GM18868 (cell line): Measurements from ENCODE around the gene PAM.

Experiments
- ATAC-seq: cut with Tn5 transposase; IDR thresholded peaks from one replicate; pipeline ENCODE4 v1.9.1; 2021; ENCODE audit warnings: mild to moderate bottlenecking, moderate library complexity; ENCODE audit not compliant: unreplicated experiment

Gene PAM

GRCh38 chr5:102807878-102808502 is 52.9 kb downstream of the PAM start:
- ATAC-seq: no peak

GRCh38 chr5:102809033-102809432 is 53.9 kb downstream of the PAM start:
- ATAC-seq: no peak

- no peak for ATAC-seq
Measured at GRCh38 chr5:102811972-102812371, 56.9 kb downstream of the PAM start.

- no peak for ATAC-seq
Measured at GRCh38 chr5:102813740-102814139, 58.6 kb downstream of the PAM start.

GRCh38 chr5:102815084-102815483 is 60.0 kb downstream of the PAM start:
- no peak for ATAC-seq

- no peak for ATAC-seq
Measured at GRCh38 chr5:102815540-102816332, 60.6 kb downstream of the PAM start.

GRCh38 chr5:102818345-102818744 is 63.2 kb downstream of the PAM start:
- ATAC-seq: no peak

GRCh38 chr5:102818934-102819333 is 63.8 kb downstream of the PAM start:
- ATAC-seq: peak; percentile 71

- no peak for ATAC-seq
Measured at GRCh38 chr5:102819634-102820033, 64.5 kb downstream of the PAM start.

GRCh38 chr5:102823441-102823874 is 68.4 kb downstream of the PAM start:
- no peak for ATAC-seq

GRCh38 chr5:102826629-102827028 is 71.5 kb downstream of the PAM start:
- no peak for ATAC-seq

- no peak for ATAC-seq
Measured at GRCh38 chr5:102830241-102830640, 75.1 kb downstream of the PAM start.

- ATAC-seq: peak; percentile 58
Measured at GRCh38 chr5:102832445-102832844, 77.3 kb downstream of the PAM start.

- ATAC-seq: no peak
Measured at GRCh38 chr5:102833146-102833545, 78.0 kb downstream of the PAM start.

- ATAC-seq: no peak
Measured at GRCh38 chr5:102834438-102834964, 79.4 kb downstream of the PAM start.

- no peak for ATAC-seq
Measured at GRCh38 chr5:102835717-102836116, 80.6 kb downstream of the PAM start.

GRCh38 chr5:102841021-102841420 is 85.9 kb downstream of the PAM start:
- no peak for ATAC-seq

- ATAC-seq: no peak
Measured at GRCh38 chr5:102843997-102844396, 88.9 kb downstream of the PAM start.

- no peak for ATAC-seq
Measured at GRCh38 chr5:102845041-102845440, 89.9 kb downstream of the PAM start.

- ATAC-seq: no peak
Measured at GRCh38 chr5:102850503-102850902, 95.4 kb downstream of the PAM start.

GRCh38 chr5:102853680-102854079 is 98.6 kb downstream of the PAM start:
- no peak for ATAC-seq

GRCh38 chr5:102855681-102856388 is 100.7 kb downstream of the PAM start:
- peak; percentile 68 for ATAC-seq
